MCF 10A (cell line): ENCODE data around the gene WNT7B. TPM values are rescaled to one million over a fixed set of nuclear protein-coding genes. Genes with fewer than 3 reads are reported as not detected.

Experiments used
- BruUV-seq: library from RNA; stranded (reverse); fragments of 400-500 nt; replicated peaks from 2 replicates; lab custom pipeline; 2021; lab: Mats Ljungman, UMichigan
- CTCF ChIA-PET: fragments of 300-600 bp; sonication (Branson Sonifier 250); formaldehyde crosslinking; extraction: SDS; loops from one replicate; lab custom pipeline; 2021; ENCODE audit warnings: antibody characterized with exemption, inconsistent platforms; lab: Yijun Ruan, JAX
- POLR2A ChIA-PET: fragments of 300-600, 350-650 bp; sonication (Branson Sonifier 250); formaldehyde crosslinking; extraction: SDS; loops from one replicate; lab custom pipeline; 2020; ENCODE audit warnings: antibody characterized with exemption, inconsistent platforms; lab: Yijun Ruan, JAX
- DNase-seq: peaks from one replicate; pipeline ENCODE4 v3.0.0-alpha.2; 2018; ENCODE audit not compliant: unreplicated experiment
- H3K27ac Mint-ChIP-seq: one replicate; pipeline ENCODE4 v1.8.0; 2022; ENCODE audit warnings: mild to moderate bottlenecking, low read depth, mixed read lengths; ENCODE audit not compliant: unreplicated experiment
- H3K27me3 Mint-ChIP-seq: one replicate; pipeline ENCODE4 v1.8.0; 2022; ENCODE audit warnings: mixed read lengths; ENCODE audit not compliant: insufficient read depth, unreplicated experiment
- H3K36me3 Mint-ChIP-seq: one replicate; pipeline ENCODE4 v1.8.0; 2022; ENCODE audit warnings: mild to moderate bottlenecking, moderate library complexity, mixed read lengths; ENCODE audit not compliant: insufficient read depth, unreplicated experiment
- H3K4me1 Mint-ChIP-seq: one replicate; pipeline ENCODE4 v1.8.0; 2022; ENCODE audit warnings: mixed read lengths; ENCODE audit not compliant: insufficient read depth, unreplicated experiment
- H3K4me3 Mint-ChIP-seq: one replicate; pipeline ENCODE4 v1.8.0; 2022; ENCODE audit warnings: mild to moderate bottlenecking, moderate library complexity, mixed read lengths; ENCODE audit not compliant: unreplicated experiment
- H3K9me3 Mint-ChIP-seq: one replicate; pipeline ENCODE4 v1.8.0; 2022; ENCODE audit warnings: mixed read lengths; ENCODE audit not compliant: unreplicated experiment
- intact Hi-C: fragments of 100-400 bp; cut with micrococcal nuclease; formaldehyde crosslinking; loops from 2 replicates; pipeline ENCODE4 v1.14.1; 2022
- total RNA-seq: library from RNA; stranded (reverse); gene quantifications from 2 replicates; pipeline ENCODE4 v1.2.3, GENCODE V29; 2022
- TF ChIP-seq, protein P1 (sequence below): fragments of 200-600 bp; IDR thresholded peaks from one replicate; pipeline ENCODE4 v1.8.0; 2022; ENCODE audit warnings: antibody characterized with exemption, mild to moderate bottlenecking; ENCODE audit not compliant: unreplicated experiment

The WNT7B gene
- total RNA-seq, 1 experiment from 2014 or later = 0.28 TPM

DNA sequence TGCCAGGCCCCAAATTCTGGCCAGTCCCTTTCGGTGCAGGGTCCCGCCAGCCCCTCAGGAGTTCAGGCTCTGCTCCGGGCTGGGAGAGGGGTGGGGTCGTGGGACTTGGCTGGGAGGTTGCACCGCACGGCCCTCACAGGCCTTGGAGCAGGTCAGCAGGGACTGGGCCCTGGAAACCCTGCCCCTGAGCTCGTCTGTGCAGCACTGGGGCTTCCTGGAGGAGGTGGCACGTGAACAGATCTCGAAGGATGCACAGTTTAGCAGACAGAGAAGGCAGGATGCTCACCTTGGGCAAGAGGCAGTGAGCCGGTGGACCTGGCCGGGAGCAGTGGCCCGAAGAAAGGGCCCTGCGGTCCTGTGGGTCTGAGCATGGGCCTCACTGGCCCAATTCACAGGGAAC lies 70.0 kb downstream of the WNT7B start:
- H3K4me1 Mint-ChIP-seq = peaks cover 19% of the 10 kb centered on the region
- H3K27ac Mint-ChIP-seq = no peak overlapping the region
- no peak overlapping the region for H3K4me3 Mint-ChIP-seq
- intact Hi-C loops = no loop called here
- DNase-seq = no peak
- BruUV-seq = no TSS peak
- peaks cover 25% of the 10 kb centered on the region for H3K27me3 Mint-ChIP-seq
- no peaks in the 10 kb centered on the region for H3K36me3 Mint-ChIP-seq
- TF ChIP-seq, protein P1, sequence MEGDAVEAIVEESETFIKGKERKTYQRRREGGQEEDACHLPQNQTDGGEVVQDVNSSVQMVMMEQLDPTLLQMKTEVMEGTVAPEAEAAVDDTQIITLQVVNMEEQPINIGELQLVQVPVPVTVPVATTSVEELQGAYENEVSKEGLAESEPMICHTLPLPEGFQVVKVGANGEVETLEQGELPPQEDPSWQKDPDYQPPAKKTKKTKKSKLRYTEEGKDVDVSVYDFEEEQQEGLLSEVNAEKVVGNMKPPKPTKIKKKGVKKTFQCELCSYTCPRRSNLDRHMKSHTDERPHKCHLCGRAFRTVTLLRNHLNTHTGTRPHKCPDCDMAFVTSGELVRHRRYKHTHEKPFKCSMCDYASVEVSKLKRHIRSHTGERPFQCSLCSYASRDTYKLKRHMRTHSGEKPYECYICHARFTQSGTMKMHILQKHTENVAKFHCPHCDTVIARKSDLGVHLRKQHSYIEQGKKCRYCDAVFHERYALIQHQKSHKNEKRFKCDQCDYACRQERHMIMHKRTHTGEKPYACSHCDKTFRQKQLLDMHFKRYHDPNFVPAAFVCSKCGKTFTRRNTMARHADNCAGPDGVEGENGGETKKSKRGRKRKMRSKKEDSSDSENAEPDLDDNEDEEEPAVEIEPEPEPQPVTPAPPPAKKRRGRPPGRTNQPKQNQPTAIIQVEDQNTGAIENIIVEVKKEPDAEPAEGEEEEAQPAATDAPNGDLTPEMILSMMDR = no peak
- no peaks in the 10 kb centered on the region for H3K9me3 Mint-ChIP-seq
- POLR2A ChIA-PET = no interaction called here
- CTCF ChIA-PET = no interaction called here

DNA sequence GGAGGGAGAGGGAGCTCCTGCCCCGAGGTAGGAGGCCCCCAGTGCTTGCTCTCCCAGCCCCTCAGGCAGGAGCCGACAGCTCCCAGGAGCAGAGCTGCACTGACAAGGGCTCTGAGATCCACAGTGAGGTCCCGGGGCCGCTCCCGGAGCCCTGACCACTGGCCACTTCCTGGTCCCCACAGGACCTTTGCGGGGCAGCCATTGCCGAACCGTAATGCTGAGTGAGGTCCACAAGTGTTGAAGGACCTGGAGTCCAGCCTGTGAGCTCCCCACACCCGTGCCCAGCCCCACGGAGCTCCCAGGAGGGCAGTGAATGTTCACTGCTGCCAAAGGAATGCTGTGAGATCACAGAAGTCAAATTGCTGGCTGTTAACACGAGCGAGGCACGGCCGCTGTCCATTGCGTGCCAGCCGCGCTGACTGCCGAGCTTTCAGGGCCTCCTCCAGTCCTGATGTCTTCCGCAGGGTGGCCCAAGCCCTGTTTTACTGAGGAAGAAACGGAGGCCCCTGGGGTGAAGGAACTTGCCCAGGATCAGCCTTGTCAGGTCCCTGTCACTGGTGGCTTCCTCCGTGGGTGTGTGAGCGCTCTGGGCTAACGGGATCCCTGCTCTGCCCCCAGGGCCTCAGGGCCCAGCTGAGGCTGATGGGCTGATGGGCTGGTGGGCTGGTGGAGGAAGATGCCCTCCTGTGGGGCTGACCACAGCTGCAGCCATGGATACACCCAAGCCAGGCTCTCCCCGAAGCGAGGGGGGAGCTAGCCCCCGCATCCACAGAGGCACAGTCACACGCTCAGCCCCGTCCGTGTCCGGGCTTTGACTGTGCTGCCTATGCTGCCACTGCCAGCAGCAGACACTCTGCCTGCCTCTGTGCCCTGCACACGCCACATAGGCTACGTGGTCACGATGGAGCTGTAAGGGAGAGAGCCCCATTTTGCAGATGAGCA lies 70.8 kb downstream of the WNT7B start:
- CTCF ChIA-PET = interaction anchor here (0.7 to 1.1 kb wide), 2 partner anchors 15 to 261 kb away, joined by 3 read pairs; no protein-coding TSS in a partner anchor
- intact Hi-C loops = no loop called here
- peaks cover 25% of the 10 kb centered on the region for H3K27me3 Mint-ChIP-seq
- no peaks in the 10 kb centered on the region for H3K36me3 Mint-ChIP-seq
- H3K9me3 Mint-ChIP-seq = no peaks in the 10 kb centered on the region
- H3K4me1 Mint-ChIP-seq = peaks cover 12% of the 10 kb centered on the region
- POLR2A ChIA-PET = interaction anchor here (0.6 to 0.7 kb wide), 2 partner anchors 12 to 48 kb away, joined by 3 read pairs; no protein-coding TSS in a partner anchor
- H3K27ac Mint-ChIP-seq = no peak overlapping the region
- no peak for DNase-seq
- no peak overlapping the region for H3K4me3 Mint-ChIP-seq
- TF ChIP-seq, protein P1 = no peak
- no TSS peak for BruUV-seq

DNA sequence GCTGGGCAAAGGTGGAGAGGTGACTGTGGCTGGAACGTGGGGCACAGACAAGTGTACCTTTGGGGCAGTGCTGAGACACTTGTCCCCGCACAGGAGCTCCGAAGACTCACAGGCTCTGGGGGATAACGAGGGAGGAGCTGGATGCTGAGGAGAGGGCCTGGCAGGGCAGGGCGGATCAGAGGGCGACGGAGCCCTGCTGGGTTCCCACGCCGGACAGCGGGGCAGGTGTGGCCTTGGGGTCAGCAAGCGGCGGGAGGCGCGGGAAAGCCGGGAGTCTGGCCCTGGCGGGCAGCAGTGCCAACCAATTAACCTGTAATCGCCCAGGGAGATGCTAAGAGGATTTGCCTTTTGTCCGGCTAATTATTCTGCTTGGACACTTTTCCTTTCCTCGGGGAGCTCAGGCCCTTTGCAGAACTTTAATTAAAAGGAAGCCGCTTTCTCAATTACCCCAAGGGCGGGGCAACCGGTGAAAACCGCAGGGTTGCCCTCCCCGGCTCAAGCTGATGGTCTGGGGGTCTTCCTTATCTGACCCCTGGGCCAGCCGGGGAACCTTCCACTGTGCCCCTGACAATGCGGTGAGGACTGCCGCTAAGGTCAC lies 71.5 kb downstream of the WNT7B start:
- POLR2A ChIA-PET = interaction anchor here (0.6 to 0.7 kb wide), 2 partner anchors 12 to 48 kb away, joined by 3 read pairs; no protein-coding TSS in a partner anchor
- BruUV-seq = no TSS peak

More for the DNA sequence above, 71.5 kb downstream of the WNT7B start:
- no peaks in the 10 kb centered on the region for H3K9me3 Mint-ChIP-seq
- no peak for DNase-seq
- H3K36me3 Mint-ChIP-seq = no peaks in the 10 kb centered on the region
- CTCF ChIA-PET = interaction anchor here (1.1 kb wide), 1 partner anchor 14 kb away, joined by 3 read pairs; no protein-coding TSS in a partner anchor
- H3K4me1 Mint-ChIP-seq = peaks cover 12% of the 10 kb centered on the region
- no peak overlapping the region for H3K4me3 Mint-ChIP-seq
- peaks cover 25% of the 10 kb centered on the region for H3K27me3 Mint-ChIP-seq
- intact Hi-C loops = no loop called here
- TF ChIP-seq, protein P1 = no peak
- H3K27ac Mint-ChIP-seq = no peak overlapping the region
